IMR-90 (cell line): ENCODE results near the gene TSPEAR. TPM values are rescaled to one million over a fixed set of nuclear protein-coding genes. Genes with fewer than 3 reads are reported as not detected.

Source experiments
- ATAC-seq: fragments of 200-7000 bp; cut with Tn5 transposase; 2 replicates; pipeline ENCODE4 v1.9.1; 2020; ENCODE audit warnings: low read depth, mild to moderate bottlenecking, moderate library complexity
- BruUV-seq: library from RNA; stranded (reverse); fragments of 400-500 nt; replicated peaks from 2 replicates; lab custom pipeline; 2021; lab: Mats Ljungman, UMichigan
- CTCF ChIA-PET: fragments of 300-600 bp; formaldehyde crosslinking; extraction: SDS; loops from one replicate; lab custom pipeline; 2021; ENCODE audit warnings: antibody characterized with exemption; lab: Yijun Ruan, JAX
- POLR2A ChIA-PET: fragments of 300-600 bp; sonication (Branson Sonifier 250); formaldehyde crosslinking; loops from one replicate; lab custom pipeline; 2022; ENCODE audit warnings: antibody characterized with exemption; ENCODE audit not compliant: unreplicated experiment; lab: Charles Lee
- DNase-seq: peaks from one replicate; pipeline ENCODE4 v3.0.0; 2013
- H2AFZ ChIP-seq: replicated peaks from 2 replicates; pipeline ENCODE3; 2013; ENCODE audit warnings: low read length, mild to moderate bottlenecking; ENCODE audit not compliant: poor library complexity
- H2AK5ac ChIP-seq: 2 replicates; pipeline ENCODE4 v1.6.1; 2013; ENCODE audit warnings: low read depth, low read length, inconsistent platforms
- H2AK9ac ChIP-seq: replicated peaks from 2 replicates; pipeline ENCODE3; 2013; ENCODE audit warnings: mild to moderate bottlenecking, low read depth, low read length, moderate library complexity; ENCODE audit not compliant: poor library complexity
- H2BK120ac ChIP-seq: 2 replicates; pipeline ENCODE4 v1.6.1; 2013; ENCODE audit warnings: low read depth, low read length, inconsistent platforms
- H2BK15ac ChIP-seq: 3 replicates; pipeline ENCODE4 v1.6.1; 2013; ENCODE audit warnings: low read depth, low read length, inconsistent platforms
- H2BK20ac ChIP-seq: 2 replicates; pipeline ENCODE4 v1.6.1; 2013; ENCODE audit warnings: low read depth, mild to moderate bottlenecking, inconsistent platforms, low read length, moderate library complexity
- H2BK5ac ChIP-seq: 2 replicates; pipeline ENCODE4 v1.6.1; 2013; ENCODE audit warnings: mild to moderate bottlenecking, low read depth, low read length, inconsistent platforms; ENCODE audit not compliant: poor library complexity, severe bottlenecking
- H3K14ac ChIP-seq: replicated peaks from 2 replicates; pipeline ENCODE4 v1.6.1; 2013; ENCODE audit warnings: low read depth, low read length, inconsistent platforms
- H3K18ac ChIP-seq: 2 replicates; pipeline ENCODE4 v1.6.1; 2013; ENCODE audit warnings: low read depth, low read length, control low read depth
- H3K23ac ChIP-seq: 2 replicates; pipeline ENCODE4 v1.6.1; 2013; ENCODE audit warnings: low read depth, low read length, inconsistent platforms
- H3K27ac ChIP-seq: 2 replicates; pipeline ENCODE4 v1.5.1; 2013; ENCODE audit warnings: mild to moderate bottlenecking, control low read depth, low read length; ENCODE audit not compliant: insufficient read depth
- H3K27me3 ChIP-seq: 2 replicates; pipeline ENCODE4 v1.6.1; 2013; ENCODE audit warnings: low read length; ENCODE audit not compliant: control insufficient read depth, insufficient read depth
- H3K36me3 ChIP-seq: 2 replicates; pipeline ENCODE4 v1.6.1; 2013; ENCODE audit warnings: low read length, mixed read lengths; ENCODE audit not compliant: control insufficient read depth, insufficient read depth
- H3K4ac ChIP-seq: 2 replicates; pipeline ENCODE4 v1.6.1; 2013; ENCODE audit warnings: low read depth, low read length, inconsistent platforms
- H3K4me1 ChIP-seq: 2 replicates; pipeline ENCODE4 v1.6.1; 2013; ENCODE audit warnings: low read length, mixed read lengths; ENCODE audit not compliant: control insufficient read depth, insufficient read depth
- H3K4me2 ChIP-seq: 2 replicates; pipeline ENCODE4 v1.6.1; 2013; ENCODE audit warnings: low read depth, mild to moderate bottlenecking, control low read depth, low read length, moderate library complexity
- H3K4me3 ChIP-seq: 2 replicates; pipeline ENCODE4 v1.5.1; 2013; ENCODE audit warnings: low read depth, mild to moderate bottlenecking, control low read depth, low read length, moderate library complexity; ENCODE audit not compliant: insufficient read depth
- H3K56ac ChIP-seq: 2 replicates; pipeline ENCODE4 v1.6.1; 2013; ENCODE audit warnings: low read length, inconsistent platforms; ENCODE audit not compliant: insufficient read depth; ENCODE audit errors: extremely low read depth
- H3K79me1 ChIP-seq, 2 experiments: 2 replicates each; pipeline ENCODE4 v1.6.1; 2013; ENCODE audit warnings: low read length in 2 of 2, inconsistent platforms in 1 of 2, low read depth in 1 of 2
- H3K9ac ChIP-seq: 2 replicates; pipeline ENCODE4 v1.6.1; 2013; ENCODE audit warnings: low read depth, low read length, control low read depth
- H3K9me1 ChIP-seq: 2 replicates; pipeline ENCODE4 v1.6.1; 2013; ENCODE audit warnings: low read length, inconsistent platforms; ENCODE audit not compliant: insufficient read depth
- H3K9me3 ChIP-seq: 2 replicates; pipeline ENCODE4 v1.6.1; 2013; ENCODE audit warnings: low read length; ENCODE audit not compliant: control insufficient read depth, insufficient read depth
- H4K20me1 ChIP-seq: 2 replicates; pipeline ENCODE4 v1.6.1; 2013; ENCODE audit warnings: low read length, inconsistent platforms; ENCODE audit not compliant: insufficient read depth
- H4K5ac ChIP-seq: 2 replicates; pipeline ENCODE4 v1.6.1; 2013; ENCODE audit warnings: mild to moderate bottlenecking, low read depth, low read length, control low read depth
- H4K8ac ChIP-seq, 2 experiments: 2 replicates each; pipeline ENCODE4 v1.6.1; 2013; ENCODE audit warnings: low read depth in 2 of 2, low read length in 2 of 2, control low read depth in 1 of 2, inconsistent platforms in 1 of 2
- H4K91ac ChIP-seq: 2 replicates; pipeline ENCODE4 v1.6.1; 2013; ENCODE audit warnings: low read depth, low read length, inconsistent platforms; ENCODE audit not compliant: insufficient read depth
- BHLHE40 ChIP-seq: fragments of 150-350 bp; IDR thresholded peaks from 2 replicates; pipeline ENCODE4 v1.6.1; 2016; ENCODE audit warnings: mild to moderate bottlenecking, low read depth, low read length
- CEBPB ChIP-seq: IDR thresholded peaks from 2 replicates; pipeline ENCODE4 v1.6.1; 2012; ENCODE audit warnings: low read depth, low read length, improper control_type of control experiment
- CHD1 ChIP-seq: IDR thresholded peaks from 2 replicates; pipeline ENCODE4 v1.6.1; 2012; ENCODE audit warnings: low read depth, low read length, improper control_type of control experiment
- CTCF ChIP-seq: conservative IDR thresholded peaks from 2 replicates; pipeline ENCODE4 v1.5.1; 2012; ENCODE audit warnings: mild to moderate bottlenecking, low read depth, low read length, improper control_type of control experiment
- ELK1 ChIP-seq: fragments of 150-350 bp; IDR thresholded peaks from 2 replicates; pipeline ENCODE4 v1.6.1; 2016; ENCODE audit warnings: low read depth, mild to moderate bottlenecking, low read length, moderate library complexity, borderline replicate concordance
- FOS ChIP-seq: fragments of 150-350 bp; IDR thresholded peaks from 2 replicates; pipeline ENCODE4 v1.6.1; 2016; ENCODE audit warnings: low read depth, low read length
- MAFK ChIP-seq: IDR thresholded peaks from 2 replicates; pipeline ENCODE4 v1.6.1; 2012; ENCODE audit warnings: low read depth, low read length, improper control_type of control experiment
- MAZ ChIP-seq: IDR thresholded peaks from 2 replicates; pipeline ENCODE4 v1.6.1; 2012; ENCODE audit warnings: low read depth, mild to moderate bottlenecking, low read length, improper control_type of control experiment, moderate library complexity, borderline replicate concordance
- POLR2A ChIP-seq: IDR thresholded peaks from 2 replicates; pipeline ENCODE4 v1.6.1; 2012; ENCODE audit warnings: mild to moderate bottlenecking, low read depth, low read length
- RAD21 ChIP-seq: IDR thresholded peaks from 2 replicates; pipeline ENCODE4 v1.6.1; 2012; ENCODE audit warnings: low read length, improper control_type of control experiment
- RCOR1 ChIP-seq: IDR thresholded peaks from 2 replicates; pipeline ENCODE4 v1.6.1; 2012; ENCODE audit warnings: mild to moderate bottlenecking, low read length, improper control_type of control experiment; ENCODE audit not compliant: insufficient replicate concordance
- RFX5 ChIP-seq: IDR thresholded peaks from 2 replicates; pipeline ENCODE4 v1.8.0; 2012; ENCODE audit warnings: low read depth, mild to moderate bottlenecking, low read length, moderate library complexity
- USF2 ChIP-seq: fragments of 150-350 bp; IDR thresholded peaks from 2 replicates; pipeline ENCODE4 v1.6.1; 2017; ENCODE audit warnings: mild to moderate bottlenecking, antibody characterized with exemption, low read length, low read depth
- WGBS, 2 experiments: methylation state at CpG; one replicate each; pipeline versions ENCODE4 v1.1.5 to v1.1.7; 2013; ENCODE audit warnings: missing lambda C conversion rate in 2 of 2; ENCODE audit not compliant: insufficient read length in 1 of 2; ENCODE audit errors: extremely low coverage in 2 of 2; 5-methylcytosine and 5-hydroxymethylcytosine counted together
- dilution Hi-C: fragments of 300-500 bp; cut with HindIII; formaldehyde crosslinking; loops from one replicate; pipeline ENCODE4 v1.14.3; 2018; ENCODE audit warnings: low sequenced_read_pairs; ENCODE audit not compliant: unreplicated experiment
- in situ Hi-C: fragments of 300-500 bp; cut with MboI; formaldehyde crosslinking; loops from 3 replicates; pipeline ENCODE4 v1.14.3; 2019; ENCODE audit warnings: low sequenced_read_pairs, inconsistent platforms, mixed read lengths
- intact Hi-C: fragments of 100-400 bp; cut with micrococcal nuclease; formaldehyde crosslinking; loops from 2 replicates; pipeline ENCODE4 v1.10.0; 2022
- polyA plus RNA-seq, 3 experiments: library from polyadenylated mRNA; depleted of rRNA; stranded (reverse); fragments of >200 nt; gene quantifications; 2 replicates each; pipeline ENCODE4 v1.2.3, GENCODE V29; 2012; ENCODE audit warnings: low replicate concordance in 1 of 3
- total RNA-seq: library from RNA; depleted of rRNA; stranded (reverse); fragments of >200 nt; gene quantifications from 2 replicates; pipeline ENCODE4 v1.2.3, GENCODE V29; 2012

The TSPEAR gene
- total and polyA plus RNA-seq, 2 of the 4 experiments (the other 2 are of a cell fraction) = not detected

- Histone ChIP-seq H2BK5ac (no peak overlapping the region), H3K79me1 (no peaks in the 10 kb centered on the region), H3K4ac (no peak overlapping the region), H3K9ac (no peak overlapping the region), H3K14ac (no peak overlapping the region), H3K18ac (no peak overlapping the region), H3K23ac (no peak overlapping the region), H3K27ac (no peak overlapping the region), H4K8ac (no peak overlapping the region), H3K4me1 (no peaks in the 10 kb centered on the region), H3K56ac (no peak overlapping the region), H2BK15ac (no peak overlapping the region), H4K91ac (no peak overlapping the region), H2AFZ (no peak overlapping the region), H2BK120ac (no peak overlapping the region), H3K4me2 (no peak overlapping the region), H4K20me1 (no peaks in the 10 kb centered on the region), H4K5ac (no peak overlapping the region), H3K36me3 (no peaks in the 10 kb centered on the region), H2BK20ac (no peak overlapping the region), H3K4me3 (no peak overlapping the region), H2AK9ac (no peak overlapping the region), H3K27me3 (no peaks in the 10 kb centered on the region), H3K9me3 (peaks cover 11% of the 10 kb centered on the region; the same call in 1 of the 2 replicates), H2AK5ac (no peak overlapping the region), H3K9me1 (no peaks in the 10 kb centered on the region)
- TF ChIP-seq MAZ = no peak
- TF ChIP-seq RCOR1 = no peak
- no peak for TF ChIP-seq RFX5
- no peak for TF ChIP-seq USF2
- TF ChIP-seq CTCF = no peak
- TF ChIP-seq MAFK = no peak
- no peak for TF ChIP-seq RAD21
- no peak for TF ChIP-seq CEBPB
- no peak for TF ChIP-seq ELK1
- no peak for TF ChIP-seq BHLHE40
- no peak for TF ChIP-seq CHD1
- TF ChIP-seq POLR2A = no peak
- TF ChIP-seq FOS = no peak
- BruUV-seq = no TSS peak
- DNase-seq (no peak), ATAC-seq (no peak)
- in situ Hi-C loops (loop anchor here (25.0 kb wide), 1 partner anchor 419 kb away; the partner anchor contains the start of gene SLX9), intact Hi-C loops (no loop called here), dilution Hi-C loops (no loop called here)
- ChIA-PET CTCF (no interaction called here), POLR2A (no interaction called here)
- 65% methylated on average over 5 of the region's 12 CpGs; no CpG with 5 or more reads in 1 of the 2 experiments for WGBS, 2 experiments
Observed at GRCh38 chr21:44518686-44519085, 192.7 kb downstream of the TSPEAR start.
